HL-60 (cell line): ENCODE results near the gene KISS1.

Experiments
- CTCF ChIP-seq: IDR thresholded peaks from one replicate; pipeline ENCODE4 v1.5.1; 2011; ENCODE audit warnings: low read length, control low read depth, inconsistent platforms; ENCODE audit not compliant: insufficient read depth
- GABPA ChIP-seq: IDR thresholded peaks from 2 replicates; pipeline ENCODE4 v1.6.1; 2012; ENCODE audit warnings: low read depth
- POLR2AphosphoS5 ChIP-seq: IDR thresholded peaks from 2 replicates; pipeline ENCODE4 v1.6.1; 2012; ENCODE audit warnings: low read depth
- REST ChIP-seq: IDR thresholded peaks from 2 replicates; pipeline ENCODE4 v1.6.1; 2012; ENCODE audit warnings: low read depth; ENCODE audit not compliant: insufficient replicate concordance
- SPI1 ChIP-seq: IDR thresholded peaks from 2 replicates; pipeline ENCODE4 v1.6.1; 2012; ENCODE audit warnings: low read depth, mild to moderate bottlenecking, borderline replicate concordance

DNA sequence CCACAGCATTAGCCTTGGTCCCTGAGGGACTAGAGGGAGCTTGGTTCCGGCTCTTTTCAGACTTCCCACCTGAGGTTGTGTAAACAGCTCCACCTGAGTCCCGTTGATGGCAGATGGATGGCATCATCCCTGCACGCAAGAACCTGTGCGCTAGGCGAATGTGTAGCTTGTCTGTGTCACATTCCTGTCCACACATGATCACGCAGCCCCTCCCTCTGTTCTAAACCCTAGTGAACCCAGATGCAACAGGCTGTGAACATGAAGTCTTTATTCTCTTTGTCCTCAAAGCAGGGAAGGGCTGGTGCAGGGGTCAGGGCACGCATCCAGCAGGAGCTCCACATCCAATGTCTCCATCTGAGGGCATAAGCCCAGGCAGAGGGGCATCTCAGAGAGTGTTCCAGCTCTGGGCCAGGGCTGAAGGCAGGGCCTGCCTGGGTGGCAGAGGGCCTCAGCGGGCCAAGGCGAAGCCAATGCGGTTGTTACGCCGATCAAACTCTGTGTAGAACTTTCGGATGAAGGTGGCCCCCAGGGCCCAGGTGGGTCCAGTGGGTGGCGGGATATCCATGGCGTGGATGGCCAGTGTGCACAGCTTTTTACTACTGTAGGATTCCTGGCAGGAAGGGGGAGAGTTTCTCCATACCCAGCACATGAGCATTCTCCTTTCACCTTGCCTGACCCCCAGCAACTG is 41.6 kb downstream of the KISS1 start:
- TF ChIP-seq CTCF (no peak), GABPA (no peak), REST (no peak), POLR2AphosphoS5 (no peak), SPI1 (no peak)
